ENCODE measurements around the gene SEMA4D.

SEMA4D gene

DNA sequence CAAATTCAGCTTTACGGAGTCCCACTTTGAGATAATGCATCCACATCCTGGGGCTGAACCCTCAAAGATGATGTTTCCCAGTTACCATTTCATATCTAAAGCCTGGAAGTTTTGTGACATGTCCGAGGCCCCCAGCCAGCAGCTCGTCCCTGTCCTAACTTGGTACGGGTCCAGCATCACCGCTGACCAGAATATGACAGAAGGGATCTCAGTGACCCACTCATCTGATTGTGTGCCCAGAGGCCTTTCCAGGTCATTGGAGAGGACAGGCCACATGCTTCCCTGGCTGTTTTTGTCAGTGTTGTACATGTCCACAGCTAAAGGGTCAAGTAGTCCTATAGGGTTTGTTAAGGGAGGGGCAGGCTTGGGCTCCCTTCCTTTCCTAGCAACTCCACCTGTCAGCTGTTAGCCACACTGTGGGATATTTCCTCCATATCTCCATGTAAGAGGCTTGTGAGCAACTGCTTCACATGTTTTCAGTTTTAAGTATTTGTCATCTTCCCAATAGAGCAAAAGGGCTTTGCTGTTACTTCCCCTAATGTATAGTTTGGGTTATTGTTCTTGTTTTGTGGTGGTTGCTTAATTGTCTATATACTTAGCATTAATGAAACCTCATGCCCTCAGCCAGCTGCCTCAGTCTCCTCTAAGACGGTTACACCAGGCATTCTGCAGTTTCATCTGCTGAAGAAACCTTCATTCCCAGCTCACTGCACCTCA lies 146.2 kb downstream of the SEMA4D start:
- Histone ChIP-seq H2AFZ (ENCODE audit: low read depth, low read length) (no peak overlapping the region), H3K9ac (ENCODE audit: low read depth, low read length) (no peak overlapping the region), H3K4me1 (ENCODE audit: insufficient read depth, low read length) (no peaks in the 10 kb centered on the region), H3K27me3 (ENCODE audit: insufficient read depth, low read length, poor library complexity) (no peaks in the 10 kb centered on the region), H3K9me3 (ENCODE audit: insufficient read depth, low read length, severe bottlenecking) (no peaks in the 10 kb centered on the region), H3K4me2 (ENCODE audit: insufficient read depth, low read length) (no peak overlapping the region), H3K36me3 (ENCODE audit: insufficient read depth, low read length) (peaks cover 95% of the 10 kb centered on the region), H3K79me2 (ENCODE audit: insufficient read depth, low read length) (peaks cover 2% of the 10 kb centered on the region; the same call in 1 of the 2 replicates), H3K27ac (ENCODE audit: low read length) (no peak overlapping the region), H4K20me1 (ENCODE audit: insufficient read depth, low read length) (0 out of 2 replicates have a peak, but pooled peaks cover 7% of the 10 kb centered on the region), H3K4me3 (ENCODE audit: low read depth in 1 of 2, low read length in 2 of 2) (no peak overlapping the region)
- TF ChIP-seq, protein P1, sequence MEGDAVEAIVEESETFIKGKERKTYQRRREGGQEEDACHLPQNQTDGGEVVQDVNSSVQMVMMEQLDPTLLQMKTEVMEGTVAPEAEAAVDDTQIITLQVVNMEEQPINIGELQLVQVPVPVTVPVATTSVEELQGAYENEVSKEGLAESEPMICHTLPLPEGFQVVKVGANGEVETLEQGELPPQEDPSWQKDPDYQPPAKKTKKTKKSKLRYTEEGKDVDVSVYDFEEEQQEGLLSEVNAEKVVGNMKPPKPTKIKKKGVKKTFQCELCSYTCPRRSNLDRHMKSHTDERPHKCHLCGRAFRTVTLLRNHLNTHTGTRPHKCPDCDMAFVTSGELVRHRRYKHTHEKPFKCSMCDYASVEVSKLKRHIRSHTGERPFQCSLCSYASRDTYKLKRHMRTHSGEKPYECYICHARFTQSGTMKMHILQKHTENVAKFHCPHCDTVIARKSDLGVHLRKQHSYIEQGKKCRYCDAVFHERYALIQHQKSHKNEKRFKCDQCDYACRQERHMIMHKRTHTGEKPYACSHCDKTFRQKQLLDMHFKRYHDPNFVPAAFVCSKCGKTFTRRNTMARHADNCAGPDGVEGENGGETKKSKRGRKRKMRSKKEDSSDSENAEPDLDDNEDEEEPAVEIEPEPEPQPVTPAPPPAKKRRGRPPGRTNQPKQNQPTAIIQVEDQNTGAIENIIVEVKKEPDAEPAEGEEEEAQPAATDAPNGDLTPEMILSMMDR (IDR thresholded peaks at IDR 0.05; ENCODE audit: borderline replicate concordance, extremely low read depth, low read length, poor library complexity, severe bottlenecking), result no peak
- TF ChIP-seq EZH2 (IDR thresholded peaks at IDR 0.05; ENCODE audit: borderline replicate concordance, low read depth, low read length, severe bottlenecking), result no peak
- DNase-seq, result no peak
- no peak for ATAC-seq (ENCODE audit: insufficient read depth, low read depth)

DNA sequence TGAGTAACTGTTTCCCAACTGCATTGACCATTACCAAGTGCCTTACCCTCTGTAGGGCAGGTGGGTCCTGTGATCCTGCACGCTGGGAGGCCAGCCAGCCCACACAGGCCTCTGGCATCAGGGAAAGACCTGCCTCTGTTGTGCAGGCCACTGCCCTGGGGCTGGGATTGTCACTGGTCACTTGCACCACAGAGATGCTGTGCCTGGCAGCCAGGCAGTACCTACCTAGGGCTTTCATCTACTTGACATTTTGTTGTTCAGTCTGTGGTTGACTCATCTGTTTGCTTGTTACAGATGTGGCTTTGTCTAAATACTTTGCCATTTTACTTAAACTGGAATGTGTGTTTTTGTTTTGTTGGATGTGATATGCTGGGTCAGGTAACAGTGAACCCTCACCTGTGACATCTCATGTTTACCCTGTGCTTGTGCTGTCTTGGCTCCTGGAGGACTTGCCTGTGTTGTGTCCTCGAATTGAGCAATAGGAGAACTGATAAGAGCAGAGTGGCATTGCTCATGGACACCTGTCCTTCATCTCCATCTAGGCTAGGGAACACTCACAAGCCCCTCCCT lies 146.8 kb downstream of the SEMA4D start:
- H3K36me3 ChIP-seq (ENCODE audit: insufficient read depth, low read length), result peaks cover 97% of the 10 kb centered on the region

DNA sequence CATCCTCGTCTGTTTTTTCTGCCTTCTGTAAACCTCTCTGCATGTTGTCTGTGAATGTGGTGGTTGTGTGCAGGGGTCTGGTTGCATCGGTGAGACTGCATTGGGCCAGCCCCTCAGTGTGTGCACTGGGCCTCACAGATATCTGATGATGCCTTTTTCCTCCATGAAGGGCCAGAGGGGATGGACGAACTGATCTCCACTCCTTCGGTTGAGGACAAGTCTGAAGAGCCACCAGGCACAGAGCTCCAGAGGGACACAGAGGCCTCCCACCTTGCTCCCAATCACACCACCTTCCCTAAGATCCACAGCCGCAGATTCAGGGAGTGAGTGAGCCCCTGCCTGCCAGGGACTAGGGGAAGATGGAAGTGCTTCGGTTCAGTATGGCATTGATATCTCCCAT lies 148.3 kb downstream of the SEMA4D start:
- Histone ChIP-seq H3K9me3 (ENCODE audit: insufficient read depth, low read length, severe bottlenecking) (no peaks in the 10 kb centered on the region), H3K4me2 (ENCODE audit: insufficient read depth, low read length) (no peak overlapping the region), H3K27ac (ENCODE audit: low read length) (no peak overlapping the region), H3K4me1 (ENCODE audit: insufficient read depth, low read length) (no peaks in the 10 kb centered on the region), H3K79me2 (ENCODE audit: insufficient read depth, low read length) (peaks cover 7% of the 10 kb centered on the region; the same call in 1 of the 2 replicates), H3K36me3 (ENCODE audit: insufficient read depth, low read length) (peaks cover 97% of the 10 kb centered on the region), H3K27me3 (ENCODE audit: insufficient read depth, low read length, poor library complexity) (no peaks in the 10 kb centered on the region), H4K20me1 (ENCODE audit: insufficient read depth, low read length) (peaks cover 13% of the 10 kb centered on the region; the same call in 1 of the 2 replicates), H3K9ac (ENCODE audit: low read depth, low read length) (no peak overlapping the region), H2AFZ (ENCODE audit: low read depth, low read length) (no peak overlapping the region), H3K4me3 (ENCODE audit: low read depth in 1 of 2, low read length in 2 of 2) (no peak overlapping the region)
- no peak for DNase-seq
- TF ChIP-seq, protein P1 (IDR thresholded peaks at IDR 0.05; ENCODE audit: borderline replicate concordance, extremely low read depth, low read length, poor library complexity, severe bottlenecking), result no peak
- no peak for TF ChIP-seq EZH2 (IDR thresholded peaks at IDR 0.05; ENCODE audit: borderline replicate concordance, low read depth, low read length, severe bottlenecking)
- ATAC-seq (ENCODE audit: insufficient read depth, low read depth), result no peak

More for the DNA sequence above, 146.8 kb downstream of the SEMA4D start:
- H3K27me3 ChIP-seq (ENCODE audit: insufficient read depth, low read length, poor library complexity), result no peaks in the 10 kb centered on the region
- H3K9me3 ChIP-seq (ENCODE audit: insufficient read depth, low read length, severe bottlenecking), result no peaks in the 10 kb centered on the region
- DNase-seq, result no peak
- no peak overlapping the region for H3K4me2 ChIP-seq (ENCODE audit: insufficient read depth, low read length)
- H4K20me1 ChIP-seq (ENCODE audit: insufficient read depth, low read length), result 0 out of 2 replicates have a peak, but pooled peaks cover 7% of the 10 kb centered on the region
- H2AFZ ChIP-seq (ENCODE audit: low read depth, low read length), result no peak overlapping the region
- H3K4me1 ChIP-seq (ENCODE audit: insufficient read depth, low read length), result no peaks in the 10 kb centered on the region
- no peak for ATAC-seq (ENCODE audit: insufficient read depth, low read depth)
- H3K27ac ChIP-seq (ENCODE audit: low read length), result no peak overlapping the region
- H3K9ac ChIP-seq (ENCODE audit: low read depth, low read length), result no peak overlapping the region
- H3K4me3 ChIP-seq (ENCODE audit: low read depth in 1 of 2, low read length in 2 of 2), result no peak overlapping the region
- peaks cover 2% of the 10 kb centered on the region; the same call in 1 of the 2 replicates for H3K79me2 ChIP-seq (ENCODE audit: insufficient read depth, low read length)
- TF ChIP-seq, protein P1 (IDR thresholded peaks at IDR 0.05; ENCODE audit: borderline replicate concordance, extremely low read depth, low read length, poor library complexity, severe bottlenecking), result no peak
- no peak for TF ChIP-seq EZH2 (IDR thresholded peaks at IDR 0.05; ENCODE audit: borderline replicate concordance, low read depth, low read length, severe bottlenecking)
